Endothelial cell (in vitro differentiated cells): ENCODE results near the gene PGM1. TPM values are rescaled to one million over a fixed set of nuclear protein-coding genes. Genes with fewer than 3 reads are reported as not detected.

Experiments used
- DNase-seq: peaks from one replicate; pipeline ENCODE4 v3.0.0; 2021; ENCODE audit warnings: low spot score
- H3K27ac Mint-ChIP-seq: one replicate; pipeline ENCODE4 v1.8.0; 2021; ENCODE audit warnings: mixed read lengths, inconsistent platforms; ENCODE audit not compliant: unreplicated experiment
- H3K27me3 Mint-ChIP-seq: one replicate; pipeline ENCODE4 v1.8.0; 2021; ENCODE audit warnings: mild to moderate bottlenecking, moderate library complexity, mixed read lengths, inconsistent platforms; ENCODE audit not compliant: unreplicated experiment
- H3K36me3 Mint-ChIP-seq: one replicate; pipeline ENCODE4 v1.8.0; 2021; ENCODE audit warnings: mild to moderate bottlenecking, low read depth, mixed read lengths, inconsistent platforms; ENCODE audit not compliant: unreplicated experiment
- H3K4me1 Mint-ChIP-seq: one replicate; pipeline ENCODE4 v1.8.0; 2021; ENCODE audit warnings: mild to moderate bottlenecking, mixed read lengths, inconsistent platforms; ENCODE audit not compliant: unreplicated experiment
- H3K4me3 Mint-ChIP-seq: one replicate; pipeline ENCODE4 v1.8.0; 2021; ENCODE audit warnings: mild to moderate bottlenecking, mixed read lengths, inconsistent platforms; ENCODE audit not compliant: unreplicated experiment
- H3K9me3 Mint-ChIP-seq: one replicate; pipeline ENCODE4 v1.8.0; 2021; ENCODE audit warnings: mixed read lengths, inconsistent platforms; ENCODE audit not compliant: unreplicated experiment
- total RNA-seq: library from RNA; stranded (reverse); fragmentation: NEBNext Ultra II Directional; extraction: Animal tissue kit (Norgen Biotek cat#: 25700); gene quantifications from one replicate; pipeline ENCODE4 v1.2.1, GENCODE V29; 2021; ENCODE audit not compliant: unreplicated experiment
- TF ChIP-seq, protein P1 (sequence below): fragments of 200-600 bp; sonication (generic); IDR thresholded peaks from one replicate; pipeline ENCODE4 v1.5.0; 2021; ENCODE audit warnings: antibody characterized with exemption; ENCODE audit not compliant: unreplicated experiment

The PGM1 gene
- total RNA-seq, 1 donor from 2014 or later = 30.6 TPM

DNA sequence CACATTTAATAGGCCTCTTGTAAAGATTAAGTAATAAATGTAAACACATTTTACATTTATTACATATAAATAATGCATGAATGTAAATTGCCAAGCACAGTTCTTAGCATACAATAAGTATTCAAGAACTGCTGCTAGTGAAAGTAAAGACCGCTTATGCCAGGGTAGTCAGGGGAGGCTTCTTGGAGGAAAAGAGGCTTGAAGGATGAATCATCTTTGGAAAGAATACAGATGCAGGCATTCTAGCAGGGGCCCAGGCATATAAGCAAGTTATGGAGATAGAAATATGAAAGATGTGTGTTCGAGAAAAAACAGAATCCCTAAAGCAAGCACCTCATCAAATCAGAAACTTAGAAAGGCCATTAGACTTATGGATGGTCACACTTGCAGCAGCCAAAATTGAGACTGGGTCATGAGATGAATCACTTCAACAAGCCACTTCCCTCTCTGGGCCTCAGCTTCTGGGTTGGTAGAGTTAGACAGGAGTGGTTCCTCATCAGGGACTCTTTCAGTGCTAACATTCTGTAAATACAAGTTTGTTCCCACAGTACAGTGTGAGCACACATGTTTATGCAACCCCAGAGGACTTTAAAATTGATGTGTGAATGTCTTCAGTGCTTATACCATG is 100.8 kb downstream of the PGM1 start:
- peaks cover 5% of the 10 kb centered on the region for H3K4me1 Mint-ChIP-seq
- no peak overlapping the region for H3K4me3 Mint-ChIP-seq
- TF ChIP-seq, protein P1, sequence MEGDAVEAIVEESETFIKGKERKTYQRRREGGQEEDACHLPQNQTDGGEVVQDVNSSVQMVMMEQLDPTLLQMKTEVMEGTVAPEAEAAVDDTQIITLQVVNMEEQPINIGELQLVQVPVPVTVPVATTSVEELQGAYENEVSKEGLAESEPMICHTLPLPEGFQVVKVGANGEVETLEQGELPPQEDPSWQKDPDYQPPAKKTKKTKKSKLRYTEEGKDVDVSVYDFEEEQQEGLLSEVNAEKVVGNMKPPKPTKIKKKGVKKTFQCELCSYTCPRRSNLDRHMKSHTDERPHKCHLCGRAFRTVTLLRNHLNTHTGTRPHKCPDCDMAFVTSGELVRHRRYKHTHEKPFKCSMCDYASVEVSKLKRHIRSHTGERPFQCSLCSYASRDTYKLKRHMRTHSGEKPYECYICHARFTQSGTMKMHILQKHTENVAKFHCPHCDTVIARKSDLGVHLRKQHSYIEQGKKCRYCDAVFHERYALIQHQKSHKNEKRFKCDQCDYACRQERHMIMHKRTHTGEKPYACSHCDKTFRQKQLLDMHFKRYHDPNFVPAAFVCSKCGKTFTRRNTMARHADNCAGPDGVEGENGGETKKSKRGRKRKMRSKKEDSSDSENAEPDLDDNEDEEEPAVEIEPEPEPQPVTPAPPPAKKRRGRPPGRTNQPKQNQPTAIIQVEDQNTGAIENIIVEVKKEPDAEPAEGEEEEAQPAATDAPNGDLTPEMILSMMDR = no peak
- no peaks in the 10 kb centered on the region for H3K9me3 Mint-ChIP-seq
- no peak overlapping the region for H3K27ac Mint-ChIP-seq
- no peaks in the 10 kb centered on the region for H3K36me3 Mint-ChIP-seq
- H3K27me3 Mint-ChIP-seq = peaks cover 4% of the 10 kb centered on the region
- no peak for DNase-seq

DNA sequence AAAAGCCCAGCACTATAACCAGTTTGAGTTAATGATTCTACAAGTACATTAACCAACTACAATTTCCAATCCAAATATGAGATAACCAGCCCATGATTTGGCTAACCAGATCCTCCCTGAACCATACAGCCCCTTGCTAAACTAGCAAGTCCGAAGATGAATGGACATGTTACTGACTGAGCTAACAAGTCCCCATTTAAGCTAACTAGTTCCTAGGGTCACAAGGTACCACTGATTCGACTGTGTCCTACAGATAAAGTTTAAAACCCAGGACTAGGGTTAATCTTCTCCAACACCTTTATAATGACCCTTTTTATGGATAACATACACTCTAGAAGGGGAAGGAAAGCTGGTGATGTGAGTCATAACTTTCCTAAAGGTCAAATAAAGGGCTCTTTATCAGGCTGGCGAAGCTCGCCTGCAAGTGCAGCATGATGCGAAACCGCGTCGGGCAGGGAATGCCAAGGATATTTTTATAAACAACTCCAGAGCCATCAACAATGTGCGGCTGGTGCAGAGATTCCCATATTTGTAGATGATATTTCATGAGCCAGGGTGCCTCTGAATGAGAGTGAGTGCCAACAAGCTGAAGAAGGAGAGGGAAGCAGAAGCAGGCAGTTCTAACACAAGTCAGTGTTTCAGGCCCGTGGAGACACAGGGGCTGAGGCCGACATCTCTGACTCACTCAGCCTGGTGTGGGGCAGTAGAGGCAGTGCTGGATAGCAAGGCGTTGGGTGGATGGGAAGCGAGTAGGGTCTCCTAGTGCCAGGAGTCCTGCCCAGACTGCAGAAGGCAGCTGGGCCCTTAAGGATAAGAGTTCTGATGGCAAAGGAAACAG is 105.0 kb downstream of the PGM1 start:
- peaks cover 5% of the 10 kb centered on the region for H3K4me1 Mint-ChIP-seq
- H3K27ac Mint-ChIP-seq = no peak overlapping the region
- no peak overlapping the region for H3K4me3 Mint-ChIP-seq
- no peaks in the 10 kb centered on the region for H3K9me3 Mint-ChIP-seq
- no peaks in the 10 kb centered on the region for H3K36me3 Mint-ChIP-seq
- TF ChIP-seq, protein P1 = no peak
- DNase-seq = no peak
- peaks cover 8% of the 10 kb centered on the region for H3K27me3 Mint-ChIP-seq

DNA sequence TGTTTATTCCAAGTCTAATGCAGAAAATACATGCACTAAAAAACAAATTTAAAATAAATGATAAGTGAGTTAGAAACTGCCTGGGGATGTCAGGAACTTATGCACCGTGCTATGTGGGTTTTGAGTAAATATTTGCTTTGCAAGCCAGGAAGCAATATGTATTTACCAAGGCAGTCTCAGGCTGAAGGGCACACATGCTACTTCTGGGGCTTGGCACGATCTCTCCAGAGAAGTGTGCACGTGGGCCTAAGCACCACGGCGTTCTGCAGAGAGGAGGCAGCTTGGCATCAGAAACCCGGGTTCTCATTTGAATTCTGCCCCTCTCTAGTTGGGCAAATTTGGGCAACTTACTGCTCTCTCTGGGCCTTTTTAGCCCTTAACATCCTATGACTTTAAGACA is 108.0 kb downstream of the PGM1 start:
- H3K27me3 Mint-ChIP-seq = peaks cover 6% of the 10 kb centered on the region
- TF ChIP-seq, protein P1 = no peak
- H3K4me3 Mint-ChIP-seq = no peak overlapping the region
- no peaks in the 10 kb centered on the region for H3K9me3 Mint-ChIP-seq
- H3K36me3 Mint-ChIP-seq = no peaks in the 10 kb centered on the region
- H3K4me1 Mint-ChIP-seq = peaks cover 12% of the 10 kb centered on the region
- no peak for DNase-seq
- H3K27ac Mint-ChIP-seq = no peak overlapping the region

DNA sequence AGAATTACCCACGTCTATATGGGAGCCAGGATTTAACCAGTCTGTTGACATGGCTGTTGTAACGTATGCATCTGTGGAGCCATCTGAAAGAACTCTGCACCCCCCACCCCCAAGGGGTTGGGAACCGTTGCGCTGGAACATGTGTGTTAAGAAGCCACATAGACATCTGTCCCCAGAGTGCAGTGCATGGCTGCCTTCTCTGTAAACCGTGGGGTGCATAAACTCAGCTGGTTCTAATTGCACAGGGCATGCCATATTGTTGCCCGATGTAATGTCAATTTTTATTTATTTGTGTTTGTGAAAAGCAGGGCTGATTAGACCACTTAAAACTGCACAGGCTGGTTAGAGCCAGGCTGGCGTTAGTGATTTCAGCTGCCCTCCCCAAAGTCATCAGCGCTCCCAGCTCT is 110.5 kb downstream of the PGM1 start:
- Mint-ChIP-seq H3K9me3 (no peaks in the 10 kb centered on the region), H3K4me3 (no peak overlapping the region), H3K4me1 (peaks cover 12% of the 10 kb centered on the region), H3K27ac (no peak overlapping the region), H3K27me3 (peaks cover 4% of the 10 kb centered on the region), H3K36me3 (no peaks in the 10 kb centered on the region)
- DNase-seq = no peak
- TF ChIP-seq, protein P1 = no peak

DNA sequence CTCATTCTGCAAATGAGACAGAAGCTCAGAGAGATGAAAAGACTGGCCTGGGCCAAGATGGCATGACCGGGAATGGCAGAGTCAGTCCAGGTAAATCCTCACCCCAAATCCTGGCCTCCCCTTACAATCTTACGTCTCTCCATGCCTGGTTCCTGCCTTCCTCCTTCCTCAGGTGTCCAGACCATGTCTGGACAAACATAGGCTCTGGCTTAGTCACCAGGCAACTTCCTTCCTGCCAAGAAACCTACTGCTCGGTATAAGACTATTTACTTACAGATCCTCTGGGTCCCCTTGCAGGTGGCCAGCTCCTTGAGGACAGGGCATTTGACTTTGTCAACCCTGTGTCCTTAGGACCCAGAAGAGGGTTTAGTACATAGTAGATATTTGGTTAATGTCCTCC is 111.2 kb downstream of the PGM1 start:
- Mint-ChIP-seq H3K4me1 (peaks cover 12% of the 10 kb centered on the region), H3K36me3 (no peaks in the 10 kb centered on the region), H3K27ac (no peak overlapping the region), H3K4me3 (no peak overlapping the region), H3K27me3 (peaks cover 4% of the 10 kb centered on the region), H3K9me3 (no peaks in the 10 kb centered on the region)
- DNase-seq = no peak
- TF ChIP-seq, protein P1 = no peak
